ENCODE results near the gene LGI2.
"Not testable (repeated sequence)": the region's sequence is repeated elsewhere in the genome, so short reads cannot be mapped to it uniquely, and the experiment has no call there.

The LGI2 gene

DNA sequence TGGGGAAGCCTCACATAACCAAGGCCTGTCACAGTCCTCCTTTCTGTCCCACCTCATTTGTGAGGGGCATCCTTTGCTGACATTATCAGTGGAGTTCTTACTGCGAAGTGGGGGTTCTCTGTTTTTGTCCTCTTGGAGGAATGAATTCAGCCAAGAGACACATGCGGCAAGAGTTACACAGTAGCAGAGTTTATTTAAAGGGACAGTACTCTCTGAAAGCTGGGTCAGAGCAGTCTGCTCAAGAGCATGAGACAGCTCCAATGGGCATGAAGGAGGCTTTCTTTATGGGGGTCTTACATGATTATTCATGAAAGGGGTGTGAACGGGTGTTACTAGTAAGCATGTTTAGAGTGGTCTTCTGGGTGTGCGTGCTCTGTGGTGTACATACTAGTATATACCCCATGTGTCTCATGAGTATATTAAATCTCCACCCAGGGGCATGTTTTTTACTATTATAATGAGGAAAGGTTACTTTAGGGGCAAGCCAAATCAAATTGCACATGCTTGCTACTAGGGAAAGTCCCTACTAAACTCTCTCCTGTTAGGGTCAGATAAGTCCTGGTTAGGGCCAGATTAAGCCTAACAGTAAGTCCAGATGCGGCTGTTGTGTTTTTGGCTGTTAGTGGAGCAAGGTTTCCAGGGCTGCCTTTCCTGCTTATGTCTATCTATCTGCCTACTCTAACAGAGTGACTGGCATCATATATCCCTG lies 19.8 kb upstream of the LGI2 start:
- no peak for DNase-seq (ENCODE audit: low spot score)

DNA sequence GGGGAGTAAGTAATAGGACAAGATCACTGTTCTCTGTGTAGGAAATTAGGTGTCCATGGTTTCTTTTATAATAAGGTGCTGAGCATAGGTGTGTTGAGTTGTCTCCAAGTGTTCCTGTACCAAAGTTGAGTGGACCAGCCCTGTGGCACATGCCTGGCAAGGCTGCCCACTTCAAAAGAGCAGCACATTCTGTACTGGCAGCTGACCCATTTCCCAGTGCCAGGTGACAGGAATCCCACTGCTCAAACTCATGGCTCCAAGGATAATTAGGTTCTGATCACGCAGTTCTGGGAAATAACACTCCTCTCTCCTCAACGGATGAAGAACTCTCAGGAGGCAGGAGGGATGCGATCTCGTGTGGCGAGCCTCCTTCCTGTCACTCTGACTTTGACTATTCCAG lies 12.8 kb upstream of the LGI2 start:
- no peak for DNase-seq (ENCODE audit: low spot score)

DNA sequence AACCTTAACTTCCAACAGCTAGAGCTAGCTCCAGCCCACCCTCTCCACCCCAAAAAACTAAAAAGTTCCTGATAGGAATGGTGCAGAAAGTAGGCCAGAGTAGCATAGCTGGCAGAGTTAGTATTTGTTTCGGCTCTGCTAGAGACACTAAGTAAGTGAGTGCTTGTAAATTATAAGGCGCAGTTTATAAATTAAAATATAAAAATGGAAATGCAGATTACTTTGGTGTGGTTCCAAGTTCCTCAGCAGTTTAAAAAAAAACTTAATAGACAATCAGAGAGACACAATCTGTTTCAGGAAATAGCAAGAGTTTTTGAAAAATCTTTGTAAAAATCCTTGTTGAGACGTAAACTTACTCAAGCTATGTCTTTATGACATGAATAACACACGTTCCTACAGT lies 2.8 kb upstream of the LGI2 start:
- DNase-seq (ENCODE audit: low spot score), result no peak

DNA sequence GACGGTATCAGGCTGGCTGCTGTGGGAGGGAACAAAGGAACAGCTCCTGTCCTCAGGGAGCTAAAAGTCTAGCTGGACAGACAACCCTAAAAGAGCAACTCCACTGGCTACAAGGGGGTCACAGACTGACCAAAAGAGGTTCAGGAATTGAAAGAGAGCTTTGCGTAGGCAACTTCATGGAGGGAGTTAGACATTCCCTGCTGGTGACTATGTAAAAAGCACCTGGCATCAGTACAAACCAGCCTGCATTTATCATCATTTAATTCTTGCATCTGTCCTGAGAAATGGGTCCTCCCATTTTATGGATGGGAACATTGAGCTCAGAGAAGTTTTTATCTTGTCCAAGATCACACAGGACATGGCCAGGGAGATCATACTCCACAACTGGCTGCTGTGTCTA lies 1.4 kb upstream of the LGI2 start:
- no peak for DNase-seq (ENCODE audit: low spot score)

DNA sequence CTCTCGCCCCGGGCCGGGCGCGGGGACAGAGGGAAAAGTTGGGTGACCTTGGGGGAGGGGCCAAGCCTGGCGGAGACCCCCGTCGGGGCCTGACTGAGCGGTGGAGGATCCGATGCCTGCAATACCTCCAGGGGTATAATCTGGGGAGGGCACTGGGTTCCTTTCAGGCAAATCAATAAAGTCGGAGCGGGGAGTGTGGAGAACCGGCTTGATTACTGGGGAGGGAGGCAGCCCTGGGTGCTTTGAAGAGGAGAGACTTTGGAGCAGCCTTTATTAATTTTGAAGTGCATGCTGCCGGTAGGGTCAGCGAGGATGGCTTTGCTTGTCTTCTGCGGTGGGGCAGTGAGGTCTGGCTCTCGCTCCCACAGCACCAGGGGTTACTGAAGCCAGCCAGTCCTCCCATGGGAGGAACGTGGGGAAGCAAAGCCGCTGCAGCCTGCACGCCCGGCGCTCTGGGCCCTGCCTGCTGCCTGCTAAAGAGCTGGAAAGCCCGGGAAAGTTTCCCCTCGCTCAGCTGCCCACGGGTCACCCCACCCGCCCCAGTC lies 403 bp upstream of the LGI2 start:
- peak; percentile 58 for DNase-seq (ENCODE audit: low spot score)

DNA sequence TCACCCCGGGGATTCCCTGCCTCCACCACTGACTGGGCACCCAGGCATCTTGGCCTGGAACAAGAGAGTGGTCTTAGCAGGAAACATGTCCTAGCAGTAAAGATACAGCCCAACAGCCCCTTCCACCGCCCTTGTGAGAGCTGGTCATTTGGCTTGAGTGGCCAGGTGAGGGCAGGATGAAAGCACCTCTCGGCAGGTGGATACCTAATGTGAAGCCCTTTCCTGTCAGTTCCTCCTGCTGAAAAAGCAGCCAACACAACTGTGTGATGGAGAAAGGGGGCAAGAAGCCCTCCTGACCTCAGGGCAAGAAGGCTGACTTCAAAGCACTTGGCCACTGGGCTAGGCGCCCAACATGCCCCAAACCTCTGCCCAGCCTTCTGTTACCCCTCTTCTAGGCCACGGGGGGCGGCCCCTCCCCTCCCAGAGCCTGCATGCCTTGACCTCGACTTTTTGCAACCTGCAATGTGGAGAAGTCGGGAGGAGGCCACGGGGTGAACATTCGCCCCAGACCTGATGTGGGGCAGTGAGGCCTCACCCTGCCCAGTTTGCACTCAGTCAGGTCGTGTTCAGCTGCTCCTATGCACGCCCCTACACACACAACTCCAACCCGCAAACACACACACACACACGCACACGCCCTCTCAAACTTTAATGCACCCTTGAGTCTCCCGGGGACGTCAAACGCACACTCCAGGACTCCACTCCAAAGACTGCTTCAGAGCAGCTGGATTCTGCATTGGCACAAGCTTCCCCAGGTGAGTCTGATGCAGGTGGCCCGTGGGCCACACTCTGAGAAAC lies 1.1 kb downstream of the LGI2 start:
- DNase-seq (ENCODE audit: low spot score), result no peak

DNA sequence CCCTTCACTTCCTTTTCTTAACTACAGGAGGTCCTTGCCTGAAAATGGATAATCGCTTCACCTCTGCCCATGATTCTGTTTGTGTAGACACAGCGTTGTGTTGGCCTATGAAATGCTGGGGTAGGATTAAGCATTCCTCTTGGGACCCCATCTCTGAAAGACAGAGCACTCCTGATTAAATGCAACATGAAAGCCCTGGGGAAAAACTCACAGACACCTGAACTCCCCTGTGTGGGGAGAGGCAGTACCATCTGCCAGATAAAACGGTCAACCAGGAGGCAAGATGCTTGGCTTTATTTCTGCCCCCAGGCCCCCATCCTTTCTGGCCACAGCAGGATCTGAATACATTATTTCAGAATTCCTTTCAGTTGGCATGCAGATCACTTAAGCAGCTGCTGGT lies 1.9 kb downstream of the LGI2 start:
- DNase-seq (ENCODE audit: low spot score), result no peak

DNA sequence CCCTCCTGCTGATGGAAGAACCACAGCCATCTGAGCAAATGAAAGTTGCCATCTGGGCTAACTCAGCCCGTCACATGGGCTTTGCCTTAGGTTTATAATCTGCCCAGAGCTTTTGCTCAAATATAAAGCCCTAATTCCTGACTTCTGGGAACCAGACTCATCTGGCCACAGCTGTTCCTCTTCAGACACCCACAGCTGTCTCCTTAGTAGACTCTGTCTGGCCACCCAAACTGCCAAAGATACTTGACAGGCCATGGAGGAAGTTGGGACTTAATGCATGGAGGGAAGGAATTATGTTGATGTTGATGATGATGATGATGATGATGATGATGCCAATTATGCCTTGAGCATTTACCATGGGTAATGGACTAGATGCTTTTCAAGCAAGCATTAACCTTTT lies 8.0 kb downstream of the LGI2 start:
- DNase-seq (ENCODE audit: low spot score), result no peak

DNA sequence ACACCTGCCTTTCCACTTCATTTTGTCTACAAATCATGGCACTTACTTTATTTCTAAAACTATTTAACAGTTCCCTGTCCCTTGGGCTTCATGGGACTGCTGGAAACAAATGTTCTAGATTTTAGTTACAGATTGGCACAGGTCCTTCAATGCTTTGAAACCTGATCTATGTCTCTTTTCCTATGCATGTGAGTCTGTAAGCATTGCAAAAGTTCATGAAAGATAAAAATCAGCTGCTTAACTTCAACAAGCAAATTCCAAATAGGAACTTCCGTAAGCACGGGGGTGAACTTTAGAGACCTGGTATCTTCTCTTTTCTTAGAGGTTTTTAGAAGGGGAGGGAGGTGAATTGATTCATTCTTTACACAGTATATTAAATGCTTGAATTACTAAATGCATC lies 9.5 kb downstream of the LGI2 start:
- no peak for DNase-seq (ENCODE audit: low spot score)

DNA sequence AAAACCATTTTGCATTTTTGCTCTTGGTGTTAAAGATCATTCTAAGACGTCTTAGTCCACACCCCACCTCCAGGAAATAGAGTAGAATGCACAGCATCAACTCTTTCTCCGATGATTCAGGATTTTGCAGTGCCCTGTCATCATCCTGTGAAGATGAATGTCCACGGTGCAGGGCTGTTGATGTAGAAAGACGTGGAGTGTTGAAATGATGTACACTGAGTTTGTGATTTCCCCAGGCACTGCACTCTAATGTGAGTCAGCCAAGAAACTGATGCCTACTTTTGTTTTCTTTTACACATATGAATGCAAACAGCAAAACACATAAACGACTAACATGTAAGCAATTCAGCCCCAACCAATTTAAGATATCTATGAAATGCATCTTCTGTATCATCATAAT lies 10.5 kb downstream of the LGI2 start:
- no peak for DNase-seq (ENCODE audit: low spot score)

DNA sequence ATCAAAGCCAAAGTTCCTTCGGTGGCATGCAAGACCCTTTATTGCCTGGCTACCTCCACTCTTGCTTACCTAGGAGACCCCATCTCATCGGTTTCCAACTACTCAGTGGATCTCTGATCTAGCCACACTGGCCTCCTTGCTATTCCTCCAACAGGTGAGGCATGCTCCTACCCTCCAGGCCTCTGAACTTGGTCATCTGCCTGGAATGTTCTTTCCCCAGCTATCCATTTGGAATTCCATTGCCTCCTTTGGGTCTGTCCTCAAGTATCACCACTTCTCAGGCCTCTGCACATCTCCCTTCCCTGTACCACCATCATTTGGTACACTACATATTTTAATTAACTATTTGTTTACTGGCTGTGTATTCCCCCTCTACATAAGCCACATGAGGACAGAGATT lies 11.2 kb downstream of the LGI2 start:
- no peak for DNase-seq (ENCODE audit: low spot score)

DNA sequence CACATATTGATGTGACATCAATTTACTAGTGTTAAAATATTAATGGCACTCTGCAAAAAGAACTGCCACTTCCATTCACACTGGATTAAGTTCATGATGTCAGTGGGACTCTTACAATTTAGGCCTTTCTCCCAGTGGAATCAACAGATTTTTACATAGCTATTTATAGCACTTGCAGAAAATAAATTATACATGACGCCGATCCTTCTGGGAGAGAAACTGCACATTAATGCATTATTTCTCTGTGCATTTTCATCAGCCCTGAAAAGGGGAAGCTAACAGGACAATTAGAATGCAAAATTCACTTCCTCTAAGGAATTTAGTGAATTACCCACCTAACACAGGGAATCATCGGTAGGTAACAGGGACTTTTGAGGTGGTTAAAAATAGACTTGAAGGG lies 15.7 kb downstream of the LGI2 start:
- DNase-seq (ENCODE audit: low spot score), result no peak

DNA sequence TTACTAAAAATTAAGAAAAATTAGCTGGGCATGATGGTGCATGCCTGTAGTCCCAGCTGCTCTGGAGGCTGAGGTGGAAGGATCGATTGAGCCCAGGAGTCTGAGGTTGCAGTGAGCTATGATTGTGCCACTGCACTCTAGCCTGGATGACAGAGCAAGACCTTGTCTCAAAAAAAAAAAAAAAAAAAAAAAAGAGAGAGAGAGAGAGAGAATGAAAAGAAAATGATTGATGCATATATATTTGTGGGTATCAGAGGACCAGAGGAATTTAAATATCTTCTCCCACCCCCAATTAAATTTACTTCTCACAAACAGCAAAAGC lies 16.1 kb downstream of the LGI2 start:
- not testable (repeated sequence) for DNase-seq (ENCODE audit: low spot score)

DNA sequence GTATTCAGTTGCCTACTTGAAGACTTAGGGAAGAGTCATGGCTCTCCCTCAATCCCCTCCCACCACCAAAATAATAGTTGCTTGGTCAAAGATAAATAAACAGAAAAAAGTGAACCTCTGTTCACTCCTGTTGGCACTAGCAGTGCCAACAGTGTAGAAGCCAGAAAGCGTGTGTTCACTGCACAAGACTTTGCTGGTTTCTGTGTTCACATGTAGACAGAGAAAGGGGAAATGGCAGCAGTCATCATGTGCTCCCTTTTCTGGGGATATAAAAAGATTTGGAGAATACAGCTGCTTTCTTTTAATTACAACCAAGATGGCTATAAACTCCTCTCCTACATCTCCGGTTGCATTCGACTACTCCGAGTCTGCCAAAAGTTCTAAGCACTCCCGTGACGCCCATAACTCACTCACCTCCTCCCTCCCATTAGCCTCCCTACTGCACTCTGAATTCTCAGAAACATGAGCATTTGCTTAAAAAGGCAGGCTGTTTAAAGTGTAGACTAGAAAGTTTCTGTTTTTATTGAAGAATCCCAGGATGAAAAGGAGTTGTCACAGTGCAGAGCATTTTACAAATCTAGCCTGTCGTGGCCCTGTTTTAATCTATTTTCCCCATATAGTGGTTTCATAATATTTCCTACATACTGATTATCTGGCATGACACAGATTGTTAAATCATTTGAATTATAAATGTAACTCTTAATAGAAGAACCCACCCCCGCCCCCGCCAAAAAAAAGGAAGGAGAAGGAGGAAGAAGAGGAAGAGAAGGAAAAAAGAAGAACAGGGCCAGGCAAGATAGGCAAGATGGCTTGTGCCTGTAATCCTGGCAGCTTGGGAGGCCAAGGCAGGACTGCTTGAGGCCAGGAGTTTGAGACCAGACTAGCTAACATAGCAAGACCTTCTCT lies 16.7 kb downstream of the LGI2 start:
- DNase-seq (ENCODE audit: low spot score), result no peak

DNA sequence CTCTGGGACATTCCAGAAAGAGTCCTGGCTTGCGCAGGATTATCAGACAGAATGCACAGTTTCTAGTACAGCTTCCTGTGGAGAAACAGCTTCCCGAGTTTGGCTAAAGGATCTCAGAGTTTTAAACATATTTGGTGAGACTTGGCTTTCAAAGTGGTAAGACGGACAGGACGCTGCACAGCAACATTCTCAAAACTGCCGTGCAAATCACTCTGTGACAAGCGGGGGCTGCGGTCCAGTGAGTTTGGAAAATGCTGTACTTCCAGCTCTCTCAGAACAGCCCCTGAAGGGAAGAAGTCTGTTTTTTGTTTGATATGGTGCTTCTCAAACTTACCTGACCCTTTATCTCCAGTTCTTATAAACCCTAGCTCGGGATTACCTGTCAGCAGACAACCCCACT lies 18.1 kb downstream of the LGI2 start:
- DNase-seq (ENCODE audit: low spot score), result no peak

DNA sequence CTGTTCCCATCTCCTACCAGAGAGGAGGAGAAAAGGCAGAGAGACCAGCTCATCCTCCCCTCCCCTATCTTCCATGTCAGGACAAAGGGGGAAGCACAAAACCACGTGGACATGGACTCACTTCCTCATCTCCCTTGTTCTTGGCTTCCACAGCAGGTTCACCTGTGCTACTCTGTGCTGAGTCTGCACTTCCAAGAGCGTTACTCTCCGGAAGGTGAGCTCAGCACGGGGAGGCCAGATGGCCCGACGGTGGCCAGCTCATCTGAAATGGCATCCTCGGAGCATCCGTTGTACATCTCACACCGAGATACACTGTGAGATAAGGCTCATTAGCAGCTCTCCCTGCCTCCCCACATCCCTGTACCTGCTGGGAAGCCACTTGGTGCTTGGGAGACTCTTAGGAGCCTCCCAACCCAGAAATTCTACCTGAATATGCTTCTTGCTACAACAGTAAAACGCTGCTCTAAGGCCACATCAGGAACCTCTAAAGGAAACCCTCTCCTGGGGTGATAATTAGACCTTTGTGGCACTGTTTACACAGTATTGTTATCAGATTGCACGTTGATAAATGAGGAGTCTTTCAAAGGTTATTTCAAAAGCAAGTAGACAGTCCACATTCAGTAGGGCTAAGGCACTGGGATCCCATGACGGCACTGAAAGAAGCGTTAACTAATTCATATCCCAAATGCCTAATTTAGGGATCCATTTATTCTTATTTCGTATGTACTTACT lies 19.4 kb downstream of the LGI2 start:
- no peak for DNase-seq (ENCODE audit: low spot score)

DNA sequence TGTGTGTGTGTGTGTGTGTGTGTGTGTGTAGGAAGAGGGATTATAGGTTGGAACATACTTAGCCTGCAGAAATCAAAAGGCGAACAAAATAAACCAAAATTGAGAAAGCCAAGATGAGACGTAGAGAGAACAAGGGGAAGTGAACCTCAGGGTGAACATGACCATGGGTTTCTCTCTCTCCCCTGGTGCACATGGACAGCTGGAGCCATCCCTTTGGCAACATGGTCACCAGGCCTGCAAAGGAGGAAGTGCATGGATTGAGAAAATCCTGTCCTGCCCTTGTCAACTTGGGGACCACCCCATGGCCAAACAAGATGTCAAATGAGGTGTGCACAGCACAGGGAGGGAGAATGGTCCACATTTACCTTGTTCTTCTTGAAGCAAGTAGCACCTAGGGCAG lies 23.1 kb downstream of the LGI2 start:
- DNase-seq (ENCODE audit: low spot score), result no peak

DNA sequence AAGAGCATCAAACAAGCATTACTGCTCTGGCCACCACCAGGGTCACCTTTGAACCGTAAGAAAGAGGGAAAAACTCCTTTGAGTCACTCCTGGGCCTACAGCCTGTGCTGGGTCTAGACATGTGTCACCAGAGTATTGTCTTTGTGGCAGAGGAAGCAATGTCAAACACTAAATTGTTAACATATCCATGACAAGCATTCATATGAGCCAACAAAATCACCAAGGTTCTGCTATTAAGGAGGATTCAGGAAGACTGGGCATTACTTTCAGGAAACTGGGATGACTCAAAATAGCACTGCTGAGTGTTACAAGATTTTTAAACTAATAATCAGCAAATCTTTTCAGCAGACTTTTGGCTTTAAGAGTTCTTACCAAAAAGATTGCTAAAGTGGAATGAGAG lies 28.1 kb downstream of the LGI2 start:
- DNase-seq (ENCODE audit: low spot score), result no peak

DNA sequence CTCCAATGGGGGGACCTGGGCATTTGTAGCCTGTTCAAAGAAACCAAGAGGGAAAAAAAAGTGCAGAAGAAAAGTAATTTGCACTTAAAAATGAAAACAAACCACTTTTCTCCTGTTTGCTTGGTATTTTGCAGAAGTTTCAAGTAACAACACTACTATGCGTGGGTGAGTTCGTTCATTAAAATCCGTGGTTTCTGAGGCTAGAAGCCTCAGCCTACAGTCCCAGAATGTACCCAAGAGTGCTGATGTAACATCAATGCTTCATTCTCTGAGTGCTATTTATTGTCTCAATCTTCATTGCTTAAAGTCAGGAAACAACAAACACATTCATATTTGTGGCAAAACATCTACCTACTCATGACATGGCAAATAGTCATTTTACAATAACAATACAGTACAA lies 29.2 kb downstream of the LGI2 start:
- DNase-seq (ENCODE audit: low spot score), result no peak

DNA sequence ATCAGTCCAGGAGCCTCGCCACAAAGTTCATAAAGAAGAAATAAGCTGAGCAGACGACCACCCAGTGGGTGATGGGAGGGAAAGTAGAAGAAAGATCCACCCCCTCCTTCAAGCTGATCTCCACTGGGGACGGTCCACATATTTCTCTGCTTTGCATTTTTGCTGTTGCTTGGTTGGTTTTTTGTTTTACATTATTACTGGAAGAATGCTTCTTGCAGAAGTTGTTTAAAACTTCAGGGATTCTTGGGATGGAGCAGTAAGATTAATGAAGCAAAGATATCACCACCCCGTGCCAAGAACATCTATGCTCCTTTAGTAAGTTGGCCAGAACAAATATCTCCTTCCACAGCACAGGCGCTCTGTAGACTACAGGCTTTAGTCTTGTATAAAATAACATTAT lies 30.1 kb downstream of the LGI2 start:
- no peak for DNase-seq (ENCODE audit: low spot score)

DNA sequence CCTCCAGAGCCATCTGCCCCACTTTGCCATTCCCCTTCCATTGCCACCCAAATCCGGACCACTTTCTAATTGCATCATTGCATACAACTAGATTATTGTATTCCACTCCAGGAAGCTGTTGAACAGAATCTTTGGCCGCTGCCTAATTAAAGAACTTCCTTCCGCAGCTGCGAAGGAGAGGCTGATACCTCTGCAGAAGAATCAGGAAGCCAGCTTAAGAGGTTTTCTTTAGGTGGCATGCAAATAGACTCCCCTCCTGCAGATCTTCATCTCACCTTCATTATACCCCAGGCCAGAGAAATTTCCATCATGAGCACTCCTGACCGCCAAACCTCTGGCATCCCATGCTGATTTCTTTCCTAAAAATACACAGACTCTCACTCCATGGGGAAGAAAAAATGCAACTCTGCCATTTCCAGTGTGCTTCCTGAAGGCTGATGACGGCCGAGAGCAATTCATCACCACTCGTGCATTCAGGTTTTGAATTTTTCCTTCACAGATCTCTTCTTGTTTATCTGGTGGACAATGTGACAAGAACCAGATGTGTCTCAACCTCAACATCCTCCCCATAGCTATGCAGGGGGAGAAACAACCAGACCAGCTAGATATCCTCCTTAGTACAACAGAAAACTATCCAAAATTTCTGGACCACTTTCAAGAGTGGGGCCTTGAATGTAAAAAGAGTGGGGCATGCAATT lies 31.2 kb downstream of the LGI2 start:
- DNase-seq (ENCODE audit: low spot score), result no peak
